ENCODE data around the gene GPR89B. TPM values are rescaled to one million over a fixed set of nuclear protein-coding genes. Genes with fewer than 3 reads are reported as not detected.
"Not testable (repeated sequence)": the region's sequence is repeated elsewhere in the genome, so short reads cannot be mapped to it uniquely, and the experiment has no call there.

GPR89B gene
- total and polyA plus RNA-seq, 9 donors = 16.0 to 25.4 (median 17.8) TPM

DNA sequence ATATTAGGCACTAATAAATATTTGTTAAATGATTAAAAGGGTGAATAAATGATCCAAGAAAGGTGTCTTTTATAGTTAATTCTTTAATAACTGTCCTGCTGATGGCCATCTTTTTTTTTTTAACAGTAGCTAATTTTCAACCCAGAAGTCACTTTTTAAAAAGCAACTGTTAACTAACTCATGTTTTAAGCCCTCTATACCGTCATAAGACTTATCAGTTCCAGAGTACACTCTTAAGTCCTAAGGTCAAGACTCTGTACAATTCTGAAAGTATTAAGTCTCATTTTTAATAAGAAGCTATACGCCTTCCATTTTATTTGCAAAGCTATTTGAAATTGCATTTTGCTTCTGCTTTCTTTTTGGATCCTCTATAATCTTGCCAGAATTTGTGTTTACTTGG lies 2.9 kb downstream of the GPR89B start:
- not testable (repeated sequence) for DNase-seq; H3K4me1 ChIP-seq (ENCODE audit: control insufficient read depth, insufficient read depth, low read length); H3K27ac ChIP-seq (ENCODE audit: low read length); H3K9me3 ChIP-seq (replicated peaks; ENCODE audit: control insufficient read depth, low read depth, low read length); H3K36me3 ChIP-seq (ENCODE audit: control insufficient read depth, insufficient read depth, low read length); H3K27me3 ChIP-seq (ENCODE audit: control insufficient read depth, insufficient read depth, low read length); H3K4me3 ChIP-seq (ENCODE audit: low read length)
- WGBS (ENCODE audit: insufficient coverage) = no CpG with 5 or more reads among the region's 2 CpGs

DNA sequence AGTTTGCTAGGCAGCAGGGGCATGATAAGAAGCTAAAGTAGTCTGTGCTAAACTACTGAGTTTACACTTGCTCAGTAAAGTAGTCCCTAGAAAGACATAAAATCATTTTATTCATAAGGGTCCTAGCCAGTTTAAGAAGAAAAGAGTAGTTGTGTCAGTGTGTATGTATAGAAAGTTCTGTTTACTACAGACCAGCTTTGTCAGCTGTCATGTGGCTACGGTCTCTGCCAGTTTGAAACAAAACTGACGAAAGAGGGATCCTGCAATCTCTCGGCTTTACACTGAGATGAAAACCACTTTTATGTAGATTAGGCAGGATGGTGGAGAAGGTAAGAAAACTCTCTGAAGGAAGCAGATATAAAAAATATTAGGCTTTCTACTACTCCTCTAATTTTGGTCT lies 7.1 kb downstream of the GPR89B start:
- not testable (repeated sequence) for H3K4me1 ChIP-seq (ENCODE audit: control insufficient read depth, insufficient read depth, low read length); H3K4me3 ChIP-seq (ENCODE audit: low read length); H3K27ac ChIP-seq (ENCODE audit: low read length); H3K36me3 ChIP-seq (ENCODE audit: control insufficient read depth, insufficient read depth, low read length); H3K9me3 ChIP-seq (replicated peaks; ENCODE audit: control insufficient read depth, low read depth, low read length); H3K27me3 ChIP-seq (ENCODE audit: control insufficient read depth, insufficient read depth, low read length); DNase-seq
- WGBS (ENCODE audit: insufficient coverage) = 100% methylated on average over 1 of the region's 3 CpGs

DNA sequence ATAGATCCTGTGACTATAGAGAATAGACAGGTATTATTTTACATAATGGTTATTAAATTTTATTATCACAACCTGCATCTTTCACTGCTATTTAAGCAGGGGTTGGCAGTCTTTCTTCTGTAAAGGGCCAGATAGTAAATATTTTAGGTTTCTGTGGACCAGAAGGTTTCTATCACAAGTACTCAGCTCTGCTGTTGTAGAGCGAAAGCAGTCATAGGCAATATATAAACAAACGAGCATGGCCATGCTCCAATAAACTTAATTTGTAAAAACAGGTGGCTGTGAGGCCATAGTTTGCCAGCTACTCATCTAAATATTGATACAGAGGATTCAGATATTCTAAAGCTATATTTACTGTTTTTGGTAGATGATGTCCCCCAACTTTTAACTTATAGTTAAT lies 12.2 kb downstream of the GPR89B start:
- not testable (repeated sequence) for H3K4me1 ChIP-seq (ENCODE audit: control insufficient read depth, insufficient read depth, low read length); H3K36me3 ChIP-seq (ENCODE audit: control insufficient read depth, insufficient read depth, low read length); H3K27me3 ChIP-seq (ENCODE audit: control insufficient read depth, insufficient read depth, low read length); H3K27ac ChIP-seq (ENCODE audit: low read length); H3K4me3 ChIP-seq (ENCODE audit: low read length); DNase-seq; H3K9me3 ChIP-seq (replicated peaks; ENCODE audit: control insufficient read depth, low read depth, low read length)
- no CpG with 5 or more reads among the region's 2 CpGs for WGBS (ENCODE audit: insufficient coverage)

DNA sequence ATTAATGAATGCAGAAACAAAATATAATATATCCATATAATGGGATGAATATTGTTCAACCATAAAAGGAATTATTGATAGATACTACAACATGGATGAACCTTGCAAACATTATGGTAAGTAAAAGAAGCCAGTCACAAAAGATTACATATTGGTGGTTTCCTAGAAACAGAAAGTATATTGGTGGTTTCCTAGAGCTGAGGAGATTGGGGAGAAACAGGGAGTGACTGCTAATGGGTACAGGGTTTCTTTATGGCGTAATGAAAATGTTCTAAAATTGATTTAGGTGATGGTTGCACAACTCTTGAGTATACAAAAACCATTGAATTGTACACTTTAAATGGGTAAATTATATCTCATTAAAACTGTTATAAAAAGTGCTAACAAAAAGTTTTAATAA lies 14.3 kb downstream of the GPR89B start:
- not testable (repeated sequence) for H3K27ac ChIP-seq (ENCODE audit: low read length); H3K27me3 ChIP-seq (ENCODE audit: control insufficient read depth, insufficient read depth, low read length); DNase-seq; H3K4me1 ChIP-seq (ENCODE audit: control insufficient read depth, insufficient read depth, low read length); H3K4me3 ChIP-seq (ENCODE audit: low read length); H3K36me3 ChIP-seq (ENCODE audit: control insufficient read depth, insufficient read depth, low read length); H3K9me3 ChIP-seq (replicated peaks; ENCODE audit: control insufficient read depth, low read depth, low read length)
- no CpG with 5 or more reads among the region's 1 CpG for WGBS (ENCODE audit: insufficient coverage)

DNA sequence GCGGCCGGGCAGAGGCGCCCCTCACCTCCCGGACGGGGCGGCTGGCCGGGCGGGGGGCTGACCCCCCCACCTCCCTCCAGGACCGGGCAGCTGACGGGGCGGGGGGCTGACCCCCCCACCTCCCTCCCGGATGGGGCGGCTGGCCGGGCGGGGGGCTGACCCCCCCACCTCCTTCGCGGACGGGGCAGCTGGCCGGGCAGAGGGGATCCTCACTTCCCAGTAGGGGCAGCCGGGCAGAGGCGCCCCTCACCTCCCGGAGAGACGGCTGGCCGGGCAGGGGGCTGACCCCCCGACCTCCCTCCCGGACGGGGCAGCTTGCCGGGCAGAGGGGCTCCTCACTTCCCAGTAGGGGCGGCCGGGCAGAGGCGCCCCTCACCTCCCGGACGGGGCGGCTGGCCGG lies 21.3 kb downstream of the GPR89B start:
- H3K36me3 ChIP-seq (ENCODE audit: control insufficient read depth, insufficient read depth, low read length); H3K27ac ChIP-seq (ENCODE audit: low read length): not testable (repeated sequence)
- WGBS (ENCODE audit: insufficient coverage) = 97% methylated on average over 6 of the region's 35 CpGs

DNA sequence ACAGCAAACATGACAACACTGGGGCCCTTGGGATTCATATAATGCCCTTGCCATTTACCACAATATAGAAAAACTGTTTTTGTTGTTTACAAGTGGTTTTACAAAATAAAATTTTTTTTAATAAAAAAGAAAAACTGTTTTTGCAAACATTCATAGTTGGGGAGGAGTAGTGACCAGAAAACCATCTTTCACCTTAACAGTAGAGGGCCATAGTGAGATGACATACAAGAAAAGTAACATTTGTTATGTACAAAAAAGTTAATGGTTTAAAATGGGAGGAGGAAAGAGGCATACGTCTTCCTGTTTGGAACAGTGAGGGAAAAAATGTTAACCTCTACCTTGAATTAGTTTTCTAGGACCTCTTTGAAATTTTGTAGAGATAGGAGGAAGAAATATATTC lies 30.7 kb downstream of the GPR89B start:
- H3K4me3 ChIP-seq (ENCODE audit: low read length); H3K9me3 ChIP-seq (replicated peaks; ENCODE audit: control insufficient read depth, low read depth, low read length); H3K27me3 ChIP-seq (ENCODE audit: control insufficient read depth, insufficient read depth, low read length); DNase-seq; H3K36me3 ChIP-seq (ENCODE audit: control insufficient read depth, insufficient read depth, low read length); H3K4me1 ChIP-seq (ENCODE audit: control insufficient read depth, insufficient read depth, low read length); H3K27ac ChIP-seq (ENCODE audit: low read length): not testable (repeated sequence)
- WGBS (ENCODE audit: insufficient coverage) = no CpG with 5 or more reads among the region's 1 CpG

More for the DNA sequence above, 21.3 kb downstream of the GPR89B start:
- not testable (repeated sequence) for H3K9me3 ChIP-seq (replicated peaks; ENCODE audit: control insufficient read depth, low read depth, low read length); H3K4me1 ChIP-seq (ENCODE audit: control insufficient read depth, insufficient read depth, low read length); H3K27me3 ChIP-seq (ENCODE audit: control insufficient read depth, insufficient read depth, low read length); H3K4me3 ChIP-seq (ENCODE audit: low read length); DNase-seq

DNA sequence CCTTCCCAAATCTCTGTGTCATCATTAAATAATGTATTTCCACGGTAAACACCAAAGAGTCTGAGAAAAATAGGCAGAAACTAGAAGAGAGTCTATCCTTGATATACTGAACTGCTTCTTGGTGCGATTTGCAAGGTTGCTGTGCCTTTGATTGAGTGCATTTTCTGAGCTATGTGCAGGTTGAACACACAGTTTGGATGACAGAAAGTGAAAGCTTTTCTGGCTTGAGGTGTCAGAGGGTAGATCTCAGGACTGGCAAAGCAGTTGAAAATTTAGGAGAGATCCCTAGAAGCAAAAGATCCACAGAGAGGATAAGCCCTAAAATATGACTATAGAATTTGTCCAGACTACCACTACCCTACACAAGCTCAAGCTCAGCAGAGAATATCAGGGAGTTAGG lies 31.5 kb downstream of the GPR89B start:
- H3K4me1 ChIP-seq (ENCODE audit: control insufficient read depth, insufficient read depth, low read length); H3K27me3 ChIP-seq (ENCODE audit: control insufficient read depth, insufficient read depth, low read length); DNase-seq; H3K4me3 ChIP-seq (ENCODE audit: low read length); H3K9me3 ChIP-seq (replicated peaks; ENCODE audit: control insufficient read depth, low read depth, low read length); H3K27ac ChIP-seq (ENCODE audit: low read length); H3K36me3 ChIP-seq (ENCODE audit: control insufficient read depth, insufficient read depth, low read length): not testable (repeated sequence)
- no CpG with 5 or more reads among the region's 2 CpGs for WGBS (ENCODE audit: insufficient coverage)

DNA sequence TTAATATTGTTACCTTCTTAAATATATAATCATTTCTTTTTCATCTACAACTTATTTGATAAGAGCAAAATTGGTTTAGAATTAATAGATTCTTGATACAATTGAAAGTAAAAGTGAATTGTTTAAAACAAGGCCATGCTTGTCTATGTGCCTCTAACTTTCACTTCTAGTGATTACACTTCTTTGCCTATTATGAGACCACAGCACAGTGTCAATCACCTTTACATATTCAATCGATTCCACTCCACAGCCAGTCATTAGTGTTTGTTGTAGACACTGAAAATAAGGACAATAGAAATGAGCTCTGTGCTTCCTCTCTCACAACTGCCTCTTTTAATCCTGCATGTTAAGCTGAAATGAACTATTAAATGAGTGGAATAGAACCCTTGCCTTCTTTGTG lies 36.4 kb downstream of the GPR89B start:
- H3K27ac ChIP-seq (ENCODE audit: low read length); H3K4me3 ChIP-seq (ENCODE audit: low read length); DNase-seq; H3K27me3 ChIP-seq (ENCODE audit: control insufficient read depth, insufficient read depth, low read length); H3K36me3 ChIP-seq (ENCODE audit: control insufficient read depth, insufficient read depth, low read length); H3K4me1 ChIP-seq (ENCODE audit: control insufficient read depth, insufficient read depth, low read length); H3K9me3 ChIP-seq (replicated peaks; ENCODE audit: control insufficient read depth, low read depth, low read length): not testable (repeated sequence)
- no CpG with 5 or more reads among the region's 1 CpG for WGBS (ENCODE audit: insufficient coverage)

DNA sequence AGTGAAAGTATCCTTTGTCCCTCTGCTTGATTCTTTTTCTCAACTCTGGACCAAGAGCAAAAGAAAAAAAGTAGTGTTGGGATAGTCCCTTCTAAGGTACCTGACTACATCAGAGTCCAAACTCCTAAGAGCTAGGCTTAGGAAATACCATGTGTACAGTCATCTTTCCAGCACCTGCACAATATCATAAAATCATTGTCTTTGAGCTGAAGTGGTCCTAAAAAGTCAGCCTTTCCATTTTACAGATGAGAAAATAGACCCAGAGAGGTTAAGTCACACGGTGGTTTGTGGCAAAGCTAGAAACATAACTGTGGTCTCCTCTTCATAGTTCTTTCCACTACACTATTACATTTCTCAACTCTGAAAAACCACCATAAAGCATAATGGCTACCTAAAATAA lies 38.4 kb downstream of the GPR89B start:
- H3K27me3 ChIP-seq (ENCODE audit: control insufficient read depth, insufficient read depth, low read length); DNase-seq; H3K9me3 ChIP-seq (replicated peaks; ENCODE audit: control insufficient read depth, low read depth, low read length); H3K4me3 ChIP-seq (ENCODE audit: low read length); H3K4me1 ChIP-seq (ENCODE audit: control insufficient read depth, insufficient read depth, low read length); H3K27ac ChIP-seq (ENCODE audit: low read length); H3K36me3 ChIP-seq (ENCODE audit: control insufficient read depth, insufficient read depth, low read length): not testable (repeated sequence)
- no CpG with 5 or more reads among the region's 1 CpG for WGBS (ENCODE audit: insufficient coverage)

DNA sequence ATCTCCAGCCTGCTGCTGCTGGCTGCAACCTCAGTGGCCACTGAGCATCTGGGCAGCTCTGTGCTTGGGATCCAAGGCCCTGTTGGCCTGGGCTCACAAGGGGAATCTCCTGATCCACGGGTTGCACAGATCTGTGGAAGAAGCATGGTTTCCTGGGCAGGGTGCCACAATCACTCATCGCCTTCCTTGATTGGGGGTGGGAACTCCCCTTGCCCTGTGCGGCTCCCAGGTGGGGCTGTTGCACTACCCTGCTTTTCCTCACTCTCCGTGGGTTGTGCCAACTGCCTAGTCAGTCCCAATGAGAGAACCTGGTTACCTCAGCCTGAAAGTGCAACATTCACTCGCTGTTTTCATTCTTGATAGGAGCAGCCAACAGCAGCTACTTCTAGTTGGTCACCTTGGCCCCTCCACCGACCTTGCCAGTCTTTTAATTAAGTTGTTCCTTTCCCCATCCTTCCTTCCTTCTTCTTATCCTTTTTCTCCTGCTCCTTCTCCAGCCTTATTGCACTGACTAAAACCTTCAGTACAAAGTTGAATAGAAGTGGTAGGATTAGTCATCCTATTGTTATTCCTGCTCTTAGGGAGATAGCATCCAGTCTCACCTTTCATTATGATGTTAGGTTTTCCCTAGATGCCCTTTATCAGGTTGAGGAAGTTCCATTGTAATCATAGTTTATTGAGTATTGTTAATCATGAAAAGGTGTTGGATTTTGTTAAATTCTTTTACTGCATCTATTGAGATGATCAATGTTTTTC lies 50.9 kb downstream of the GPR89B start:
- H3K4me3 ChIP-seq (ENCODE audit: low read length); DNase-seq; H3K36me3 ChIP-seq (ENCODE audit: control insufficient read depth, insufficient read depth, low read length); H3K9me3 ChIP-seq (replicated peaks; ENCODE audit: control insufficient read depth, low read depth, low read length); H3K27ac ChIP-seq (ENCODE audit: low read length); H3K4me1 ChIP-seq (ENCODE audit: control insufficient read depth, insufficient read depth, low read length); H3K27me3 ChIP-seq (ENCODE audit: control insufficient read depth, insufficient read depth, low read length): not testable (repeated sequence)
- no CpG with 5 or more reads among the region's 6 CpGs for WGBS (ENCODE audit: insufficient coverage)

DNA sequence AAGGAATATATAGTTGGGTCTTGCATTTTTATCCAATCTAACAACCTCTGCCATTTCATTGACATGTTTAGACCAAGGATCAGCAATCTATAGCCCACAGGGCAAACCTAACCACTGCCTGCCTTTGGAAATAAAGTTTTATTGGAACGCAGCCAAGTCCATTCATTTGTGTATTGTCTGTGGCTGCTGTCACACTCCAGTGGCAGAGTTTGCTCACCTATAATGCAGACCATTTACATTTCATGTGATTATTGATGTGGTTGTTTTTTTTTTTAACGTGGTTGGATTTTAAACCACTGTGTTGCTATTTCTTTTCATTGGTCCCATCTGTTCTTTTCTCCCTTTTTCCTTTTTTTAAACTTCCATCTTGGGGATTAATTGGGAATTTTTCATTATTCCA lies 57.2 kb downstream of the GPR89B start:
- H3K9me3 ChIP-seq (replicated peaks; ENCODE audit: control insufficient read depth, low read depth, low read length); H3K4me1 ChIP-seq (ENCODE audit: control insufficient read depth, insufficient read depth, low read length); H3K27me3 ChIP-seq (ENCODE audit: control insufficient read depth, insufficient read depth, low read length); H3K27ac ChIP-seq (ENCODE audit: low read length); H3K4me3 ChIP-seq (ENCODE audit: low read length); DNase-seq; H3K36me3 ChIP-seq (ENCODE audit: control insufficient read depth, insufficient read depth, low read length): not testable (repeated sequence)
- WGBS (ENCODE audit: insufficient coverage) = no CpG with 5 or more reads among the region's 2 CpGs

Data from muscle of leg (tissue), 11 donors.